Measurements from ENCODE around the gene PTPN5.

GRCh38 chr11:18684267-18684666, 107.3 kb downstream of the PTPN5 start:
- TF ChIP-seq POLR2A (IDR thresholded peaks at IDR 0.05) = no peak
- TF ChIP-seq CTCF (IDR thresholded peaks at IDR 0.05) = no peak
- no peak for TF ChIP-seq POLR2AphosphoS5 (IDR thresholded peaks at IDR 0.05)
- no peak for TF ChIP-seq EP300 (IDR thresholded peaks at IDR 0.05)

Data from sigmoid colon (tissue), 4 donors.